Spleen (tissue), 13 donors: ENCODE results near the gene P2RY6. TPM values are rescaled to one million over a fixed set of nuclear protein-coding genes. Genes with fewer than 3 reads are reported as not detected.
A peak's percentile ranks its signal among the peaks of the same experiment; 100 is the strongest.

Source experiments
- DNase-seq: peaks from one replicate; pipeline ENCODE4 v3.0.0-alpha.2; 2020
- H3K27ac ChIP-seq, 8 donors: fragments of 200-600 bp; sonication (generic) in 7 of 8; 1 replicate in 4 of 8; 2 replicates in 4 of 8; pipeline versions ENCODE4 v1.5.0 to v1.8.0; 2016 to 2021; ENCODE audit warnings: inconsistent platforms in 4 of 8, mild to moderate bottlenecking in 4 of 8, moderate library complexity in 1 of 8
- H3K27me3 ChIP-seq, 7 donors: fragments of 200-600 bp; sonication (generic) in 6 of 7; replicated peaks in 1 of 7; 1 replicate in 4 of 7; 2 replicates in 3 of 7; pipeline versions ENCODE4 v1.5.0 to v1.8.0; 2016 to 2021; ENCODE audit warnings: inconsistent platforms in 3 of 7, mild to moderate bottlenecking in 1 of 7
- H3K36me3 ChIP-seq, 6 donors: fragments of 200-600 bp; sonication (generic) in 5 of 6; 1 replicate in 4 of 6; 2 replicates in 2 of 6; pipeline versions ENCODE4 v1.5.0 to v1.8.0; 2016 to 2021; ENCODE audit warnings: inconsistent platforms in 2 of 6
- H3K4me1 ChIP-seq, 6 donors: fragments of 200-600 bp; sonication (generic) in 5 of 6; 1 replicate in 3 of 6; 2 replicates in 3 of 6; pipeline versions ENCODE4 v1.5.0 to v1.8.0; 2016 to 2021; ENCODE audit warnings: inconsistent platforms in 3 of 6
- H3K4me3 ChIP-seq, 8 donors: fragments of 200-600 bp; sonication (generic) in 7 of 8; 1 replicate in 4 of 8; 2 replicates in 4 of 8; pipeline versions ENCODE4 v1.5.0 to v1.8.0; 2016 to 2021; ENCODE audit warnings: inconsistent platforms in 4 of 8, mild to moderate bottlenecking in 4 of 8, moderate library complexity in 2 of 8
- H3K9me3 ChIP-seq, 8 donors: fragments of 200-600 bp; sonication (generic) in 7 of 8; 1 replicate in 4 of 8; 2 replicates in 4 of 8; pipeline versions ENCODE4 v1.5.0 to v1.8.0; 2016 to 2021; ENCODE audit warnings: inconsistent platforms in 4 of 8
- POLR2A ChIP-seq, 3 donors: fragments of 450-650 bp; IDR thresholded peaks; one replicate each; pipeline ENCODE4 v1.5.1; 2017; ENCODE audit warnings: antibody characterized with exemption in 3 of 3, mild to moderate bottlenecking in 1 of 3
- POLR2AphosphoS5 ChIP-seq, 3 donors: sonication (generic); formaldehyde crosslinking; IDR thresholded peaks; one replicate each; pipeline ENCODE4 v1.5.1; 2017; ENCODE audit warnings: antibody characterized with exemption in 3 of 3
- WGBS, 5 donors: extraction: QIAGEN DNeasy Blood & Tissue Kit in 3 of 5; methylation state at CpG; one replicate each; pipeline versions ENCODE4 v1.1.5 to v1.1.7; 2013 to 2018; 5-methylcytosine and 5-hydroxymethylcytosine counted together
- intact Hi-C: fragments of 100-400 bp; cut with DNase I; formaldehyde crosslinking; loops from one replicate; pipeline ENCODE4 v1.15.0; 2023; ENCODE audit warnings: low total_unique reads
- long read RNA-seq, 2 donors: transcript quantifications; one replicate each; lab custom pipeline, GENCODE V29; 2026
- polyA plus RNA-seq, 3 donors: library from polyadenylated mRNA; stranded (reverse); fragments of 200-250 nt; gene quantifications; one replicate each; pipeline ENCODE4 v1.2.1, GENCODE V29; 2013
- total RNA-seq, 7 donors: library from RNA; depleted of rRNA in 3 of 7; stranded (reverse); fragments of >200 nt in 3 of 7; fragmentation: NEBNext Ultra II Directional in 4 of 7; extraction: Animal tissue kit (Norgen Biotek cat#: 25700) in 4 of 7; gene quantifications; one replicate each; pipeline versions ENCODE4 v1.1.0 to v1.2.1, GENCODE V29; 2016 to 2021
- TF ChIP-seq, protein P1 (sequence below), 11 experiments: fragments of 200-600 bp in 7 of 11; fragments of 450-650 bp in 4 of 11; sonication (generic) in 4 of 11; IDR thresholded peaks in 8 of 11; conservative IDR thresholded peaks in 3 of 11; 1 replicate in 7 of 11; 2 replicates in 4 of 11; pipeline versions ENCODE4 v1.4.0 to v1.8.0; 2016 to 2021; ENCODE audit warnings: antibody characterized with exemption in 11 of 11, inconsistent platforms in 4 of 11, mild to moderate bottlenecking in 1 of 11
- donor health status: healthy with polysubstance abuse.
- donor health status: DM: no; HTN: no; CAD: no; lungs with moderate emphysema.
- donor health status: DM: no; HTN: no; CAD: no.
- donor health status: Bipolar disorder and iron deficiency.
- donor health status: healthy.
- donor health status: DM: no; HTN: no; CAD: no.
- donor health status: DM: yes; HTN: yes; CAD: no.

P2RY6 gene, protein sequence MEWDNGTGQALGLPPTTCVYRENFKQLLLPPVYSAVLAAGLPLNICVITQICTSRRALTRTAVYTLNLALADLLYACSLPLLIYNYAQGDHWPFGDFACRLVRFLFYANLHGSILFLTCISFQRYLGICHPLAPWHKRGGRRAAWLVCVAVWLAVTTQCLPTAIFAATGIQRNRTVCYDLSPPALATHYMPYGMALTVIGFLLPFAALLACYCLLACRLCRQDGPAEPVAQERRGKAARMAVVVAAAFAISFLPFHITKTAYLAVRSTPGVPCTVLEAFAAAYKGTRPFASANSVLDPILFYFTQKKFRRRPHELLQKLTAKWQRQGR
- total RNA-seq (100 to 1,000 TPM in 1 of 7 donors, 10 to 100 TPM in 6; 41.1 to 109 (median 63.9) TPM), polyA plus RNA-seq (10 to 100 TPM in 2 of 3 donors, 1 to 10 TPM in 1; 8.2 to 25.2 (median 10.6) TPM)
- long read RNA-seq, donor 1, transcript P2RY6-202 (2 exons, 2,398 nt): major isoform, 6 of 11 reads
- long read RNA-seq, donor 1, partial matches to known transcripts: 0 of 11 reads
- long read RNA-seq, donor 1, other reads (novel, unspliced or antisense): 0 of 11 reads
- long read RNA-seq, donor 2, partial matches to known transcripts: 0 of 6 reads
- long read RNA-seq, donor 2, other reads (novel, unspliced or antisense): 0 of 6 reads

DNA sequence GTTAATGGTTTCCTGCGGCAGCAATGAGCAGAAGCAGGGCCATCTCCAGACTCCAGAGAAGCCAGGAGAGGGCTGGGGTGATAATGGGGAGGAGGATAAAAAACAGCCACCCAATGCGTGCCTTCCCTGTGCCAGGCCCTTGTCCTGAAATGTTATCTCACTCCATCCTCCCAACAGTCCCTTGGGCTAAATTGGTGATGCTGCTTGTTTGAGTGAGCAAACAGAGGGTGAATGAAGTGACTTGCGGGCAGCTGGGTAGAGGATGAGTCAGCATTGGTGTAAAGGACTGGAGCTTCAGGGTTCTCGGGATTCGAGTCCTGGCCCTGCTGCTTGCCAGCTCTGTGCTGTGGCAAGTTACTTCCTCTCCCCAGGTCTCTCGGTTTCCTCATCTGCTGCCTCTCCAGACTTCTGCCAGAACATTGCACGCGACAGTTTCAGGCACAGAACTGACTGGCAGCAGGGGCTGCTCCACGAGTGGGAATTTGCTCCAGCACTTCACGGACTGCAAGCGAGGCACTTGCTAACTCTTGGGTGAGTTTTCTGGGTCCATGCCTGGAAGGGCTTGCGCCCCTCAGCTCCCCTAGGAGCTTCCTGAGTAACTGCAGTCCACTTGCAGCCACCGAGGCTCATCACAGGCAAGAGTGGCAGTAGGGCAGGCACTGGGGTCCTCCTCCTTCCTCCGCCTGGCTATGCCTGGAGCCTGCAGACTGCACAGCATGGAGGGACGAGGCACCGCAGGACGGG, at the start of gene P2RY6:
TSS of gene P2RY6 (plus strand) at position 403 of the 744 bp plus-strand sequence. CDS start 24,181 bp downstream, outside the sequence.
- Histone ChIP-seq H3K4me3 (peak within 1 kb of the TSS; percentile 21 to 65 (median 34)), H3K27ac (peak within 1 kb of the TSS; percentile 13 to 78 (median 66)), H3K36me3 (no peaks in the 10 kb centered on the region), H3K27me3 (no peaks in the 10 kb centered on the region), H3K9me3 (no peaks in the 10 kb centered on the region), H3K4me1 (peaks cover 10 to 97% (median 57%) of the 10 kb centered on the region in 6 donors)
- DNase-seq: no peak
- intact Hi-C loops: no loop called here
- TF ChIP-seq POLR2A (IDR thresholded peaks at IDR 0.05) (no peak), POLR2AphosphoS5 (IDR thresholded peaks at IDR 0.05) (peak; percentile 42 to 68 (median 66))
- 57 to 74% (median 60%) methylated on average over 12 to 17 of the region's 17 CpGs for WGBS, 5 donors

DNA sequence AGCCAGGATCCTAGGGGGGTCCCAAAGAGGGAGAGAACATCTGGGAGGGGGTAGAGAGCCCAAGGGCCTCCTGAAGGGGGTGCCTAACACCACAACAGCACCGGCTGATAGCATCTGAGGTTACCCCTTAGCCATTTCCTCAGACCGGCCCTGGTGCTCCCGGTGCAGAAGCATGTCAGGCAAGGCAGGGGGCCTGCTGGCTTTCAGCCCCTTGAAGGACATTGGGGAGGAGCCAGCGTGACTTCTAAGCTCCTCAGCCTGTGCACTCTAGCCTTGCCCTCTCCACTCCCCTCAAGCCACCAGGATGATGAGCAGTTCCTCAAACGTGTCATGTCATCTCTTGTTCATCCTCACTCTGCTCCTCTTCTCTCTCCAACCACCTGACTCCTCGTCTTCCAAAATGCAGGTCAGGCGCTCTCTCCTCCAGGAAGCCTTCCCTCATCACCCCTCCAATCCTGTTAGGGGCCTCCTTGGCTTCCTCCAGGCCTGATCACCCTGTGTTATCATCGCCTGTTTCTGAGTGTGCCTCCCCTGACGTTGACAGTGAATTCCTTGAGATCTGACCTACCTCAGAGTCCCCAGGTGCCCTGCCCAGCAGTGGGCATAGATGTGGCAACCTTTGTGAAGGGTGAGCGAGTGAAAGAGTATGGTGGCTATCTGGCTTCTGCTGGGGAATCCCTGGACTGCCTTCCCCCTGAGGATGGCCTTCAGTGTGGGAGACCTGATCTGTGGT, 48.0 kb upstream of the P2RY6 start:
- Histone ChIP-seq H3K9me3 (no peaks in the 10 kb centered on the region), H3K4me1 (peaks cover 0 to 45% (median 9%) of the 10 kb centered on the region in 6 donors), H3K27me3 (peaks cover 0 to under 1% (median 0%) of the 10 kb centered on the region in 7 donors), H3K4me3 (no peak overlapping the region), H3K27ac (no peak overlapping the region), H3K36me3 (peaks cover 0 to 10% (median 0%) of the 10 kb centered on the region in 6 donors)
- DNase-seq: peak; percentile 66
- intact Hi-C loops: no loop called here
- WGBS, 5 donors: 48 to 58% (median 49%) methylated on average over 10 of the region's 10 CpGs
- TF ChIP-seq POLR2A (IDR thresholded peaks at IDR 0.05) (no peak), POLR2AphosphoS5 (IDR thresholded peaks at IDR 0.05) (no peak)
- TF ChIP-seq, protein P1, sequence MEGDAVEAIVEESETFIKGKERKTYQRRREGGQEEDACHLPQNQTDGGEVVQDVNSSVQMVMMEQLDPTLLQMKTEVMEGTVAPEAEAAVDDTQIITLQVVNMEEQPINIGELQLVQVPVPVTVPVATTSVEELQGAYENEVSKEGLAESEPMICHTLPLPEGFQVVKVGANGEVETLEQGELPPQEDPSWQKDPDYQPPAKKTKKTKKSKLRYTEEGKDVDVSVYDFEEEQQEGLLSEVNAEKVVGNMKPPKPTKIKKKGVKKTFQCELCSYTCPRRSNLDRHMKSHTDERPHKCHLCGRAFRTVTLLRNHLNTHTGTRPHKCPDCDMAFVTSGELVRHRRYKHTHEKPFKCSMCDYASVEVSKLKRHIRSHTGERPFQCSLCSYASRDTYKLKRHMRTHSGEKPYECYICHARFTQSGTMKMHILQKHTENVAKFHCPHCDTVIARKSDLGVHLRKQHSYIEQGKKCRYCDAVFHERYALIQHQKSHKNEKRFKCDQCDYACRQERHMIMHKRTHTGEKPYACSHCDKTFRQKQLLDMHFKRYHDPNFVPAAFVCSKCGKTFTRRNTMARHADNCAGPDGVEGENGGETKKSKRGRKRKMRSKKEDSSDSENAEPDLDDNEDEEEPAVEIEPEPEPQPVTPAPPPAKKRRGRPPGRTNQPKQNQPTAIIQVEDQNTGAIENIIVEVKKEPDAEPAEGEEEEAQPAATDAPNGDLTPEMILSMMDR (IDR thresholded peaks at IDR 0.05 in 8 of 11, conservative IDR thresholded peaks at IDR 0.05 in 3 of 11): no peak

DNA sequence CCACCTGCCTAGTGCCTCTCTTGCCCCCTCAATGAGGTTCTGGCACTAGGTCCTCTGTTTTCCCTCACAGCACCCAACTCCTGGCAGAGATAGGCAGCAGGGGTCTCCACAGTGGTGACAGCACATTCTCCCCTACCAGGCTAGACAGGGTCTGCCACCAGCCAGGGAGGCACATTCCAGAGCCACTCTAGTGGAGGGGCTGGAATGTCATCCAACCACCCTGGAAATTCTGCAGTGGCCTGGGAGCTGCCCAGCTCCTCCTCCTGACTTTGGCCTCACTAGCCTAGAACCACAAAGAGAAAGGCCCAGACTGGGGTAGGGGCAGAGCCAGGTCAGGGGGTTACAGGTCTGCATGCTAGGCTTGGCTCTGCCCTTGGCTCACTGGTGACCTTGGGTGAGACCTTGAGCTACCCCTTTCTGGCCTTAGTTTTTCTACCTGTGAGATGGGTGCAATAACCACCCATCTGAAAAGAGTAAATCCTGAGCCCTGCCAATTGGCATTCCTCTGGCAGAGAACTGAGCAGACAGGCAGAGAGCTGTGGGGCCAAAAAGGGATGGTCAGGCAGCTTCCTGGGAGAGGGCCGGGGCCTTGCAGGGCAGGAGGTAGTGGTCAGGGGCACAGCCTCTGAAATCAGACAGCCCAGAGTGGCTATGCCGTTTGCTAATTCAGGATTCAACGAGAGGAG, 47.0 kb upstream of the P2RY6 start:
- TF ChIP-seq POLR2AphosphoS5 (IDR thresholded peaks at IDR 0.05) (no peak), POLR2A (IDR thresholded peaks at IDR 0.05) (no peak)
- TF ChIP-seq, protein P1 (IDR thresholded peaks at IDR 0.05 in 8 of 11, conservative IDR thresholded peaks at IDR 0.05 in 3 of 11): no peak
- intact Hi-C loops: no loop called here
- H3K4me3 ChIP-seq: no peak overlapping the region

More for the DNA sequence above, 47.0 kb upstream of the P2RY6 start:
- Histone ChIP-seq H3K4me1 (peaks cover 0 to 35% (median 3%) of the 10 kb centered on the region in 6 donors), H3K27me3 (no peaks in the 10 kb centered on the region), H3K9me3 (no peaks in the 10 kb centered on the region), H3K36me3 (peaks cover 0 to 20% (median 0%) of the 10 kb centered on the region in 6 donors), H3K27ac (no peak overlapping the region)
- WGBS, 5 donors: 60 to 86% (median 77%) methylated on average over 3 of the region's 3 CpGs
- DNase-seq: peak; percentile 12
